D721Med (cell line): ENCODE results near the gene MACROH2A1.

Experiments used
- DNase-seq: peaks from one replicate; pipeline ENCODE4 v3.0.0; 2011; ENCODE audit warnings: low spot score; ENCODE audit not compliant: insufficient read length
- FAIRE-seq: peaks from 2 replicates; lab custom pipeline; 2011; peaks lifted over from hg19 to GRCh38; lab: Jason Lieb, UNC
- TF ChIP-seq, protein P1 (sequence below): IDR thresholded peaks from 2 replicates; pipeline ENCODE4 v1.5.1; 2012; ENCODE audit warnings: mild to moderate bottlenecking, control low read depth; ENCODE audit not compliant: insufficient read depth; ENCODE audit errors: missing control alignments

Gene MACROH2A1

GRCh38 chr5:135391869-135392255, 7.2 kb downstream of the MACROH2A1 start:
- TF ChIP-seq, protein P1, sequence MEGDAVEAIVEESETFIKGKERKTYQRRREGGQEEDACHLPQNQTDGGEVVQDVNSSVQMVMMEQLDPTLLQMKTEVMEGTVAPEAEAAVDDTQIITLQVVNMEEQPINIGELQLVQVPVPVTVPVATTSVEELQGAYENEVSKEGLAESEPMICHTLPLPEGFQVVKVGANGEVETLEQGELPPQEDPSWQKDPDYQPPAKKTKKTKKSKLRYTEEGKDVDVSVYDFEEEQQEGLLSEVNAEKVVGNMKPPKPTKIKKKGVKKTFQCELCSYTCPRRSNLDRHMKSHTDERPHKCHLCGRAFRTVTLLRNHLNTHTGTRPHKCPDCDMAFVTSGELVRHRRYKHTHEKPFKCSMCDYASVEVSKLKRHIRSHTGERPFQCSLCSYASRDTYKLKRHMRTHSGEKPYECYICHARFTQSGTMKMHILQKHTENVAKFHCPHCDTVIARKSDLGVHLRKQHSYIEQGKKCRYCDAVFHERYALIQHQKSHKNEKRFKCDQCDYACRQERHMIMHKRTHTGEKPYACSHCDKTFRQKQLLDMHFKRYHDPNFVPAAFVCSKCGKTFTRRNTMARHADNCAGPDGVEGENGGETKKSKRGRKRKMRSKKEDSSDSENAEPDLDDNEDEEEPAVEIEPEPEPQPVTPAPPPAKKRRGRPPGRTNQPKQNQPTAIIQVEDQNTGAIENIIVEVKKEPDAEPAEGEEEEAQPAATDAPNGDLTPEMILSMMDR: no peak
- DNase-seq (no peak), FAIRE-seq (no peak)

DNA sequence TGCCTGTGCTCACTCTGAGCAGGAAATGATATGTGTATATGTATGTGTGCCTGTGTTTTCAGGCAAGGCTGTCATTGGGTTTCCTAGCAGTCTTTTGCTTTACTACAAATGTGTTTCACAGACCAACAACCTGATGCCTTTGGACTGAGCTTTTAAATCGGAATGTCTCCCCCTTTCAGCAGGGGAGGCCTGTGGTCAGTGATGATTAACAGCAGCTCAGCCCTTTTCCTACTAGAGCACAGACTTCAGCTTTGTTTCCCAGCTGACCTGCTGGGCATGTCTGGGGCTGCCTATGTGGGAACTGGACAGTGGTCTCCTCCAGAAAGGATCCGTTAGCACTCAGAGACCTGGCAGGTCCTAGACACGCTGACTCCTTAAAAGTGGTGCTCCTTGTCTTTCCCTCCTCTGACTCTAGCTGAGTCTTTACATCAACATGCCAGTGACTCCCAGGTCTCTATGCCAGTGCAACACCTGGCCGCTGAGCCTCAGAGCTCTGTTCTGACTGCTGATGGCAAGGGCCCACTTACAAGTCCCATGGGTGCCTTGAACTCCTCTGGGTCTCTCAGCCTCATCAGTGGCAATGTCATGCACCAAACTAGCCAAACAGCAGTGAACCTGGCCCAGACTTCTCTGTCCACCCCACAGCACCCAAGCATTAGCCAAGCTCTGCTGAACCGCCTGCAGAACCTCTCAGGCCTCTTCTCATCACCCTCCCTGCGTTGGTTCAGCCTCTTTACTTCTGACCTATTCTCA, 7.7 kb downstream of the MACROH2A1 start:
- DNase-seq: no peak
- no peak for FAIRE-seq
- TF ChIP-seq, protein P1: no peak

DNA sequence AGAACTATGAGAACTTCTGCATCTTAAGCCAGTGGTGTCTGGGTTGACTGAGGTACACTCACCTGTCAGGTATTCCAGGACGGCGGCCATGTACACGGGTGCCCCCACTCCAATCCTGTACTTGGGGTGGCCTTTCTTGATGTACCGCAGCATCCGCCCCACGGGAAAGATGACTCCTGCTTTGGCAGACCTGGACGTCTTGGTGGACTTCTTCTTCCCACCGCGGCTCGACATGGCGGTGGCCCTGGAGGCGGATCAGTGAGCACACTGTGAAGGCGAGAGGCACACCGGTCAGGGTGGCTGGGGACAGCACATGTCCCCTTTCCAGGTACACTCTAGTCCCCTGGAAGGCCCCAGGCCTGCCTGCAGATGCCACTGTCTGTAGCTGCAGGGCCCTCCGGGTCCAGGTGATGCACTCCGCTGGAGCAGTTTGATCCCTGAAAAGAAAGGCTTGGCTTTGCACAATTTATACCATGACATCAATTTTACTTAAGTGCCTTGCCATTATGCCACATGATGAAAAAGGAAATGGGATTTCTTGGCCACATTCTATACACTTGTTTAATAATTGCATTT, 10.1 kb downstream of the MACROH2A1 start:
- DNase-seq (no peak), FAIRE-seq (no peak)
- TF ChIP-seq, protein P1: no peak

- TF ChIP-seq, protein P1: no peak
- no peak for FAIRE-seq
- DNase-seq: no peak
Measured at GRCh38 chr5:135387629-135387960, 11.4 kb downstream of the MACROH2A1 start.

DNA sequence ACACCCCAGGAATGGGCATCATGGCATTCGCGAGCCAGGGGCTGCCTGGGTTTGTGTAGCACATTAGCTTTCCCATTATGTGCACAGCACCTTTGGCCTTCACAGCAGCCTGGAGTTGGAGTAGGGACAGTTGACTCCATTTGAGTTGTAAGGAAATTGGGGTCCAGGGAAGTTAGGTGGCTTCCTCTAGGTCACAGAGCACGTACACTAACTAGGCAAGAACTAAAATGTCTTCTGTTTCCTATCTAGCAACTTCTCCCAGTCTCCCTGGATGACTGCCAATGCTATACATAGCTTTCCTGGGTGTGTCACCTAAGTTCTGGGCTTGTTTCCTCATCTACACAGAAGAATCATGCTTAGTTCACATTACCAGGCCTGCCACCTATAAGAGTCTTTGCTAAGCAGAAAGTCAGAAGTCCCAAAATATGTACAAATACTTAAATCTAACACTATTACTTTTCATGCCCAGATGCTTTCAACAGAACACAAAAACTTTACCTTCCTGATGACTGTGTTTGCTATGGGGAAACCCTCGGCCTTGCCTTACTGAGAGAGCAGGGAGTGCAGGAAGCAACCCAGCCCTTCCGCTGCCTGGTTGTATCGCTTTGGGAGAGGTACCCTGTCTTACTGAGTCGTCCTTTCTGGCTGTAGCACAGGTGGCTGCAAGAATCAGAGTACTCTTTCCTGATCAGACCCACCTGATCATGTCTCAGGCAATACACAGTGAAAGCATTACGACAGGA, 12.0 kb downstream of the MACROH2A1 start:
- no peak for FAIRE-seq
- TF ChIP-seq, protein P1: no peak
- DNase-seq: no peak

GRCh38 chr5:135386096-135386495, 12.9 kb downstream of the MACROH2A1 start:
- no peak for DNase-seq
- FAIRE-seq: no peak
- TF ChIP-seq, protein P1: no peak
